Fibroblast of pulmonary artery (primary cell): ENCODE measurements around the gene UST.

ENCODE experiments used
- DNase-seq: peaks from one replicate; pipeline ENCODE4 v3.0.0-alpha.2; 2010; ENCODE audit warnings: low read depth
- H3K4me3 ChIP-seq: replicated peaks from 2 replicates; pipeline ENCODE4 v1.5.1; 2011; ENCODE audit warnings: low read depth, mild to moderate bottlenecking, control low read depth, low read length, moderate library complexity
- TF ChIP-seq, protein P1 (sequence below): IDR thresholded peaks from 2 replicates; pipeline ENCODE4 v1.5.1; 2011; ENCODE audit warnings: mild to moderate bottlenecking, control low read depth, low read length, inconsistent platforms; ENCODE audit errors: missing control alignments

Gene UST

DNA sequence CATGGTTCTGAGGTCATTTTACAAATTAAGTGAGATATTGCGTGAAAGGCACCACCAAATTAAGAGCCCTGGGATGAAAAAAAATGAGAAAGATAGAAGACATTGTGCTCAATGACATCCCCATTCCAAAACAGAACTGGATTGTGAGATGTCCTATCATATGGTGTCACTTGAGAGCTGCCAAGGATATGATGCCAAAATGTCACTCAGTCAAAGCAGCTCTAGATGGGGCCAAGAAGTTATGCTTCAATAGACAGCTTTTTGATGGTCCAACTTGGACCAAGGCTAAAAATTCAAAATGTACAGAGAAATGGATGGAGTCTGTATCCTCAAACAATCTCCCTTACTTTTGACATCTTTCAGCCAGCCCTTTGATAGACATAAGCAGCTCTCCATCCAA lies 180.8 kb downstream of the UST start:
- DNase-seq, result no peak
- H3K4me3 ChIP-seq, result no peak overlapping the region
- TF ChIP-seq, protein P1, sequence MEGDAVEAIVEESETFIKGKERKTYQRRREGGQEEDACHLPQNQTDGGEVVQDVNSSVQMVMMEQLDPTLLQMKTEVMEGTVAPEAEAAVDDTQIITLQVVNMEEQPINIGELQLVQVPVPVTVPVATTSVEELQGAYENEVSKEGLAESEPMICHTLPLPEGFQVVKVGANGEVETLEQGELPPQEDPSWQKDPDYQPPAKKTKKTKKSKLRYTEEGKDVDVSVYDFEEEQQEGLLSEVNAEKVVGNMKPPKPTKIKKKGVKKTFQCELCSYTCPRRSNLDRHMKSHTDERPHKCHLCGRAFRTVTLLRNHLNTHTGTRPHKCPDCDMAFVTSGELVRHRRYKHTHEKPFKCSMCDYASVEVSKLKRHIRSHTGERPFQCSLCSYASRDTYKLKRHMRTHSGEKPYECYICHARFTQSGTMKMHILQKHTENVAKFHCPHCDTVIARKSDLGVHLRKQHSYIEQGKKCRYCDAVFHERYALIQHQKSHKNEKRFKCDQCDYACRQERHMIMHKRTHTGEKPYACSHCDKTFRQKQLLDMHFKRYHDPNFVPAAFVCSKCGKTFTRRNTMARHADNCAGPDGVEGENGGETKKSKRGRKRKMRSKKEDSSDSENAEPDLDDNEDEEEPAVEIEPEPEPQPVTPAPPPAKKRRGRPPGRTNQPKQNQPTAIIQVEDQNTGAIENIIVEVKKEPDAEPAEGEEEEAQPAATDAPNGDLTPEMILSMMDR, result no peak

DNA sequence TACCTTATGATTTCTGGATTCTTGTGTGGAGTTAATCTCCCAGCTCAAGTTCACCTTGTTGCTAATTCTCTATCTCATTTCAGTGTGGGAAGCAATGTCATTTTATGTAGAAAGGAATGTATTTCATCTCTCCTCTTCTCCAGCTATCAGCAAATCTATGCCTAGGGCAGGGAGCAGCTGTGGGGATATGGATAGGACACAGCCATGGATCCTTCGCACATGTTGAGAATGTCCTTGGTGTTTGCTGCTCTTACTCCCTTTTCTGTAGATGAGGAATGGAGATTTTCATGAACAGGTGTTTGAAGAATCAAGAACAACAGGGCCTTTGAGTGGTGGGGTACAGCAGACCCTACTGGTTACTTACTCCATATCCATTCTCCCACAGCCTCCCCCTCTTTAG lies 182.0 kb downstream of the UST start:
- no peak for DNase-seq
- TF ChIP-seq, protein P1, result no peak
- H3K4me3 ChIP-seq, result no peak overlapping the region

DNA sequence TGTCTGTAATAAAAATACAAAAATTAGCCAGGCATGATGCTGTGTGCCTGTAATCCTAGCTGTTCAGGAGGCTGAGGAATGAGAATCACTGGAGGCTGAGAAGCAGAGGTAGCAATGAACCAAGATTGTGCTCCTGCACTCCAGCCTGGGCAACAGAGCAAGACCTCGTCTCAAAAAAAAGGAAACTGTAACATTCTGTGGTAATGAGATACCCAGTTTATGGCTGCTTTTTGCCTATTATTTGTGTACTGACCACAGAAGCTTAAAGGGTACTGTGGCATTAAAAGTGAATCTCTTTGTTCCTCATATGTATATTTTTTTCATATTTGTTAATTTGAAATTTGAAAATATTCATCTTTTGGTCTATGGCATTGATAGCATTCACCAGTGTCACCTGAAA lies 185.4 kb downstream of the UST start:
- H3K4me3 ChIP-seq, result no peak overlapping the region
- no peak for DNase-seq
- TF ChIP-seq, protein P1, result no peak

DNA sequence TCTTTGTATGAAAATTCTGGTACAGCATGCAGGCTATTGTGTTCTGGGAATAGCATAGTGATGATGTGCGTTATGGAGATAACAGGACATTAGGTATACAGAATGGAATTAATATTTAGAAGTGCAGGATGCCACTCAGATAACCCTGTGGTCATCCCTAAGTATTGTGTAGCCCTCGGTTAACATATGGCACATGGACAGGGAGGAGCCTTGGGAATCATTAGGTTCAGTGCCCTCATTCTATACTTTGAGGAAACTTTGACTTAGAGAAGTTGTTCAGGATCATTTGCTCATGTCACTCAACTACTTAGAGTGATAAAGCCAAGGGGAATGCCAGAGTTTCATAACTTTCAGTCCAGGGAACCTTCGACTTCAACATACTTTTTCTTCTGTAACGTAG lies 185.9 kb downstream of the UST start:
- TF ChIP-seq, protein P1, result no peak
- DNase-seq, result peak; percentile 80
- no peak overlapping the region for H3K4me3 ChIP-seq

DNA sequence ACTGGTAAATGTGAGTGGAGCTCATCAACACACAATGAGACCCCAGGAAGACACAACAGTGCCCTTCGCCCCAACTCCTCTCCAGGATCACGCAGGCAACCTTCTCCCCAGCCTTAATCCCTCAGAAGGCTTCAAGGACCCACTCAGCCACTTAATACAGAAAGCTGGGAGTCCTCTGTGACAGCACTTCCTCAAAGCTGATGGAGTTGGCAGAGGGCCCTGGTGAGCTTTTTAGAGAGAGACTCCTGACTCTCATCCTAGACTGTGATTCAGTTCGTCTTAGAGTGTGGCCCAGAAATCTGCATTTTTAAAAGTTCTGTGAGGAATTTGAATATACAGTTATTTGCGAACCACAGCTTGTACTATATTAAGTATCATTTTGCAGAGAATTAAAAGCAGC lies 187.7 kb downstream of the UST start:
- TF ChIP-seq, protein P1, result no peak
- DNase-seq, result peak; percentile 52
- no peak overlapping the region for H3K4me3 ChIP-seq

DNA sequence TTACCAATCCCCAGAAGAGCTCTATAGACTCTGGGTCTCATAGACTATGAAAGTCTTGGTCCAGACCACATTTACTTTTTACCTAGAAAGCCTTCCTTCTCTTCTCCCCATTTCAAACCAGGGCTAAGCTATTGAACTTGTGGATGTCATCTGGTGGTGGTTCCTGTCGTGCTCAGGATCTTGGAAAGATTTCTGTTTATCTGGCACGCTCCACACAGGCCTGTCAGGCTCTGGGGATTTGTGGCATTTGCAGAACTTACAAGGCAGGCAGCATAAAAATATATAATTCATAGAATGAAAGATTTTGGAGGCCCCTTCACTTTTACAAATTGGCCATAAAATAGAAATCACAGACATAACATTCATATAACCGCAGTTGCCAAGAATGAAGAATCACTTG lies 188.1 kb downstream of the UST start:
- no peak overlapping the region for H3K4me3 ChIP-seq
- DNase-seq, result no peak
- TF ChIP-seq, protein P1, result no peak

DNA sequence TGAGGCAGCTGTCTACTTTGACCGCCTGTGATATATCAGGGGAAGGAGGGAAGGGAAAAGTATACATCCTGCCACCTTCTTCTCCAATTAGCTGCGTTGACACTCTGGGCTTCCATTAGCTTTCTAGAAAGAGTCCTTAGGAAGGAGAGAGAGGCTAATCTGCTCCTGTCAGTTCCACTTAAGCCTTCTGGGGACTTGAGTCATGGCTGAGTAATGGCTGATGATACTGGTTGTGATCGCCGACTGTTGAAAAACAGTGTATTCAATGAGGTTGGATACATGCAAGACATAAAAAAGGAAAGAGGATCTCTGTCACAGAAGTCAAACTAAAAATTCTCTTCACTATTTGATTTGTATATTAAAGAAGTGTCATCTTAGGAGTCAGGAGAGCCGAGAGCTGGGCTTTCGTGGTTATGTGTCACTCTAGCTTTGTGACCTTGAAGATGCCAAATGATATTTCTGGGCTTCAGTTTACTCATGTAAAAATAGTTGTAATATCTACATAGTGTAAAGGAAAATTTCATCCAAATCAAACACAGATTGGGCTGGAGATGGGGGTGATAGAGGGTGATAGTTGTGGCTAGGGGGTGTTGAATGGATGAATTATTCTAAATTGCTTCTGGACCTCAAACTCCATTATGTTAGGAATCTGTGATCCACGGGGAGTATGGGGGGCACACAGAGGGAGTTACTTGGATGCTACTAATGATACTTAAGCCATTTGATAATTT lies 189.0 kb downstream of the UST start:
- peak; percentile 27 for DNase-seq
- no peak overlapping the region for H3K4me3 ChIP-seq
- TF ChIP-seq, protein P1, result no peak
